Stimulated activated CD8-positive, alpha-beta memory T cell treated with anti-CD3 and anti-CD28 coated beads, Interleukin-12 subunit alpha, Interleukin-12 subunit beta, amount 100 ng/mL, for 24 hours (primary cell): ENCODE data around the gene DDN.

Experiments used
- DNase-seq: peaks from one replicate; pipeline ENCODE4 v3.0.0-alpha.2; 2020; ENCODE audit errors: extremely low read depth

Gene DDN

DNA sequence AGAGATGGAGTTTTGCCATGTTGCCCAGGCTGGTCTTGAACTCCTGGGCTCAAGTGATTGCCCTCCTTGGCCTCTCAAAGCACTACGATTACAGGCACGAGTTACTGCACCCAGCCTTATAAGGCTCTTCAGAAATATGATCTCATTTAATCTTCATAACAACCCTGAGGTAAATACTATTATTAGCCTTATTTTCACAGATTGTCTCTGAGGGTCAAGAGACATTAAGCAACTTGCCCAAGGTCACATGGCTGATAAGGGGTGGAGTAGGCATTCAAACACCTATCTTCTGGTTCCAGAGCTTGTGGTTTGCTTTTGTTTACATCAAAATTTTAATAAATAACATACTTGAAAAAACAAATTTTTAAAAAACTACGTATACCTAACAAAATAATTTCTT, 14.3 kb upstream of the DDN start:
- no peak for DNase-seq

DNA sequence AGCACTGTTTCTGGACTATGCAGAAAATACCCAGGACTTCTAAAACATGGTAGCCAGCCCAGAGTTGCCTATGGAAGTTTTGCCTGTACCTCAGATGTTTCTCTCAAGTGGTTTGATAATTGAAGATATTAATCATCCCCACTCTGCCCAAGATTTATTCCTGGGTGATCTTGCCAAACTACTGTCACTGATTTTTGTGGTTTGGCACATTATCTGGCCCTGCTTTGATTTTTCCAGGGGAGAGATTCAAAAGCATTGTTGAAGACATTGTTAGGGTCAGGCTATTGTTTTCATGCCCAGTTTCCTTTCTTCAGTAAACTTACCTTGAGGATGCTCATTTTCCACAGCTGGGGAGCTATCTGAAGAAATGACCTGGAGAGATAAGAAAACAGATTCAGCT, 13.6 kb upstream of the DDN start:
- DNase-seq, result no peak

DNA sequence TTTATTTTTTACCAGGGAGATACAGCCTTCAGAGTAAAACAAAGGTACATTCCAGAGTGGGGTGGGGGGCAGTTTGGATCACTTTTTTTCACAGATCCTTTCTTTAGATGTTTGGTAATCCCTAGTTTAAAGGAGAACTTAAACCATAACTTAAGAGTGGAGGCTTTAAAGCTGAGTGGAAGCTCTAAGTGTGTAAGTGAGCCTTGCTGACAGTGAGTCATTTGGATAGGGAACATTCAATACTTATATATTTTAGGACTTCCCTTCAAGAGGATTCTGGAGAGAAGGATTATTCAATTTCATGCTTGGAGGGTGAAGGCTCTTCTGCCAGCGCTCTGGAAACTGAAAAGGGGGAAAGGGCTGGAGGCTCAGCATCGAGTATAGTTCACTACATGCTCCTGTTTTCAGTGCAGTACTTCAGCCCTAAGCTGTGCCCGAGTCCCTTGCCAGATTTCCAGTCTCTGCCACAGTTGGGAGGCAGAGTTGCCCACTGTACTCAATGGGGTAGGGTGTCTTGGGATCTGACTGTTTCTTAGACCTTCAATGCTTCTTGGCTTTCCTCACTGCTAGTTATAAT, 11.0 kb upstream of the DDN start:
- no peak for DNase-seq

DNA sequence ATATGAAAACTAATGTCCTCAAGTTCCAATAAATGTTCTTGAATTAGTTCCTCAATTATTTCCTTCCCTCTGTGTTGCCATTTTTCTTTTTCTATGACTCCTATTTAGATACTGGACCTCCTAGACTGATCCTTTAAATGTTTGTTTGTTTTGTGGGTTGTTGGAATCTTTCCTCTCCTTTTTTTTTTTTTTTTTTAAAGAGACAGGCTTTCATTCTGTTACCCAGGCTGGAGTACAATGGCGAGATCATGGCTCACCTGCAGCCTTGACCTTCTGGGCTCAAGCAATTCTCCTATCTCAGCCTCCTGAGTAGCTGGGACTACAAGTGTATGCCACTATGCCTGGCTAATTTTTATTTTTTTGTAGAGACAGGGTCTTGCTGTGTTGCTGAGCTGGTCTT, 9.8 kb upstream of the DDN start:
- DNase-seq, result no peak

DNA sequence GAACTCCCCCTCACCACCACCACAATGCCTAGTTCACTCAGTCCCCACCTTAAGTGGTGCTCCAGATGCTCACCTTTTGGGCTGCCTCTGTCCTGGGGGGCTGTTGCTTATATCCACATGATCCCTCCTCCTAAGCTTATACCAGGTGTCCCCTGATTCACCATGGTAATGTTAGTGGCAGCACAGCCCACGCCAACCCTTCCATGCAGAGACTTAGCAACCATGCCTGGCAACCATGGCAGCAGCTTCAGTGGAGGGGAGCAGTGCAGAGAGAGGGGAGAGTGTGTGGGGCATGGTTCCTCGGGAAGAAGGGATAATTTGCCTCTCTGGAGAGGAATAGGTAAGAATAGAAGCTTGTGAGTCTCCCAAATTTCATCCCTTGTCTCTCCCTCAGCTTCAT, 1.2 kb upstream of the DDN start:
- no peak for DNase-seq

DNA sequence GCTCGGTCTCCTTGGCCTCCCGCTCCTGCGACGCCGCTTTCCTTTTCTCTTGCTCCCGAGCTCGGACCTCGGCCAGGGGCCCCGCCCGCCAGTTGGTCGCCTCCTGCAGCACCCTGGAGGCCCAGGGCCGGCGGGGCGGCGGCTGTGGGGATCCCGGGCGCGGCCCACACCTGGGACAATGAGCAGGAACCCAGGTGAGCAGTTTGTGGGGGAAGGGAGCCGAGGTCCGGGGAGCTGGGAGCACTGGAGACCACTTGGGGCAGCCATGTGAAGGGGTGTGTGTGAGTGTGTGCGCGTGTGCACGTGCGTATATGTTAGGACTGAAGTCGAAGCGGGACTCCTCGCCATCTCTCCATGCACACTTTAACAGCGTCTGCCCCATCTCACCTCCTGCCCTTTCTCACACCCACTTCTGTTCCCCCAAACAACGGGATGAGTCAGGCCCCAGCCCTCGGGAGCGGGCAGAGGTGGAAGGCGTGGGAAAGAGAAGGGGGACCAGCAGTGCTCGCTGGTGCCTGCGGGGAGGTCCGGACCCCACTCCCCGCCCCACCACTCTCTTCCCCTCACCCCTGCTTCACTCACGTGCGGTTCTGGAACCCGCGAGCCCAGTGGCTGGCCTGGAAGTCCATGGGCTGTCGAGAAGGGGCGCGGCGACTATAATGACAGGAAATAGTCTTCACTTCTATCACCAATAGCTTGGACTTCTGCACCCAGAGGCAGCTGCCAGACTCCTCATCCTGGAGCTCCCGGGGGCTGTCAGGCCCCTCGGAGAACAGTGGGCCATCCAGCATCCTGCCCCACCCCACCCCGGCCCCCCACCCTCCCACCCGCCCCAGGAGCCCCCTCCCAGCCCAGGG, 450 bp downstream of the DDN start:
- DNase-seq, result no peak

DNA sequence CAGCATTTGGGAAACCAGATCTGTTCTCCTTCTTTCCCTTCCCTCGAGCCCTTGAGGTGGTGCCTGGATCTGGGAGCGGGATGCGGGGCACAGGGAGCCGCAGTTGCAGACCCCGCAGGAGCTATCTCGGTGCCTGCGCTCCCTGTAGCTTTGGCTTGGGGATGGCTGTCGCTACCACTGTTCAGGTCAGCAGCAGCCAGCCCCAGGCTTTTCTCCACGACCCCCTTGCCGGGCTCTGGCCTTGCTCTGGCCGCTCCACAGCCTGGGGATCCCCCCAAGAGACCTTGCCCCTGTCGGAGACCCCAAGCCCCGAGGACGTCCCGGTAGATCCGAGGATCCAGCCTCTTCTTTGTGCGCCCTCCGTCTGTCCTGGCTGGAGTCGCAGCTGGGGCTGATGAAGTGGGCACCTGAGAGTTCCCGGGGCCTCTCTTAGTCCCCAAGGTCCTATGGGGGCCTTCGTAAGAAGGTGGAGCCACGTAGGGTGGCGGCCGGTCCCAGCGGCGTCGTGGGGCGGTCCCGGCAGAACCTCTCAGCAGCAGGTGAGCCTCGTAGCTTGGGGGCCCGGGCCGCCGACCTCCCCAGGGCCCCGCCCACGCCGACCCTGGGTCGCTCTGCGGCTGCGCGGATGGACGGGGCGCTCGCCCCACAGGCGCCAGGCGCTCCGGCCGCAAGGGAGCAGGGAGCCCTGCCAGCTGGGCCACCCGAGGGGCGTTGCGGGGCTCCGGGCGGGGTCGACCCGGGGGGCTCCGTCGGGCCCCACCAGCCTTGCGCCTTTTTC, 1.3 kb downstream of the DDN start:
- no peak for DNase-seq

DNA sequence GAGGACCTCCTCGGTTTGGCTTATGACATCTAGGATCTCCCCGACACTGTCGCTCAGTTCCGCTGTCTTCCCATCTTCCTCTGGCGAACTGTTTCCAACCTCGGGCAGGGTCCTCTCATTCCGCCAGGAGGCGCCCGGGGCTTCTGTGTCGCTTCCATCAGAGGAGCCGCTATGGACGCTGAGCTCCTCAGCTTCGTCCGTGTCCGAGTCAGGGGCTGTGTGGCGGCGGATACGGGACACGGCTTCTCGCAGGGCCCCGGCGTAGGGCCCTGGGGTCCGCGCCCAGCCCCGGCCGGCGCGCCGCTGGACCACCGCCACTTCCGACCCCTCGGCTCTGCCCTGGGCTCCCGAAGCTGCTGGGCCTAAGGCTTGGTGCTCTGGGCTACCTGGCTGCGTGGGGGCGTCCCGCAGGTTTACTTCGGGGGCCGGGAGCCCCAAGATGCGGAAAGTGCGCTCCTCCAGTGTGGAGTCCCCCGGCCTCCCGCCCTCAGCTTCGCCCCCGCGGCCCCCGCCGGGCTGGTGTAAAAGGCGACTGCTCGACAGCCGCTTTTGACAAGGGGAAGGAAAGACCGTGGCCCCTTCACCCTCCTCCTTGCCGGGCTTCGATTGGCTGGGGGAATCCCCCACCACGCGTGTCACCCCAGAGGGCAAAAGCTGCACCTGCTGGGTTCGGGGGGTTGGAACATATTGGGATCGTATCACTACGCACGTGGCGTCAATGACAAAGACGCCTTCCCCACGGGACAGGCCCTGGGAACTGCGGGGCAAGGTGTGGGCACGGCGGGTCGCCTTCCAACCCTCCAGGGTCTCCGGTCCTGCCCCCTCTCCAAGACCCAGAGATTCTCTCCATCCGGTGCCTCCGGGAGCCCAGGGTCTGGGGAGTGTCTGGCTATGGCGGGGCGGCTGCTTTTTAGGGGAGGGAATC, 2.1 kb downstream of the DDN start:
- no peak for DNase-seq

DNA sequence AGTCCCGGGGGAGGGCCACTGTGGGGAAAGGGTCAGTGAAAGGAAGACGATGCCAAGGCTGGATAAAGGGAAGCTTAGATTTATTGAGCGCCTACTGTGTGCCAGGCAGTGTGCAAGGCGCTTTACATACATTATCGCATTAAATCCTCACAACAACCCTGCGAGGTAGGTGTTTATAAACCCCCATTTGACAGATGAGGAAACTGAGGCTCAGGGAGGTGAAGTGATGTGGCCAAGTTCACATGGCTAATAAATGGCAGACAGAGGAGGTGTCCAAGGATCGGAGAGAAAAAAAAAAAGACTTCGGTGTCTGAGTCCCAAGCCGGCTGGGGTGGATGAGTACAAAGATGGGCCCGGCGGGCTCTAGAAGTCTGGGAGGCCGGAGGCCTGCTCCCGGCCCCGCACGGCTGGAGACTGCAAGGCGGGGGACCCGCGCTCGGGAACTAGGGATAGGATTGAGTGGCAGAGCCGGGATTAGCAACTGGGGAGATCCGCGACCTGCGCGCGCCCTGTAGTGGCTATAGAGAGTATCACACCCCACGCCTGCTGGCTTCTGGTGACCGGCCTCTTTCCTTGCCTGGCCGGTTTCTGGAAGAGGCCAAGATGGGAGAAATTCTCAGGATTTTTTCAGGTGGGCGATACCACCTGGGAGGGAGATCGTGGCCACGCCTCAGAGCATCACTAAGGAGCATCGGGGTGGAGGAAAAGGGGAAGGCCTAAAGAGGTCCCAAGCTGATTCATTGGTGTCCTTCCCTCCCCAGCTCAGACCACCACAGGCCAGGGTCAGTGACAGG, 3.9 kb downstream of the DDN start:
- no peak for DNase-seq

DNA sequence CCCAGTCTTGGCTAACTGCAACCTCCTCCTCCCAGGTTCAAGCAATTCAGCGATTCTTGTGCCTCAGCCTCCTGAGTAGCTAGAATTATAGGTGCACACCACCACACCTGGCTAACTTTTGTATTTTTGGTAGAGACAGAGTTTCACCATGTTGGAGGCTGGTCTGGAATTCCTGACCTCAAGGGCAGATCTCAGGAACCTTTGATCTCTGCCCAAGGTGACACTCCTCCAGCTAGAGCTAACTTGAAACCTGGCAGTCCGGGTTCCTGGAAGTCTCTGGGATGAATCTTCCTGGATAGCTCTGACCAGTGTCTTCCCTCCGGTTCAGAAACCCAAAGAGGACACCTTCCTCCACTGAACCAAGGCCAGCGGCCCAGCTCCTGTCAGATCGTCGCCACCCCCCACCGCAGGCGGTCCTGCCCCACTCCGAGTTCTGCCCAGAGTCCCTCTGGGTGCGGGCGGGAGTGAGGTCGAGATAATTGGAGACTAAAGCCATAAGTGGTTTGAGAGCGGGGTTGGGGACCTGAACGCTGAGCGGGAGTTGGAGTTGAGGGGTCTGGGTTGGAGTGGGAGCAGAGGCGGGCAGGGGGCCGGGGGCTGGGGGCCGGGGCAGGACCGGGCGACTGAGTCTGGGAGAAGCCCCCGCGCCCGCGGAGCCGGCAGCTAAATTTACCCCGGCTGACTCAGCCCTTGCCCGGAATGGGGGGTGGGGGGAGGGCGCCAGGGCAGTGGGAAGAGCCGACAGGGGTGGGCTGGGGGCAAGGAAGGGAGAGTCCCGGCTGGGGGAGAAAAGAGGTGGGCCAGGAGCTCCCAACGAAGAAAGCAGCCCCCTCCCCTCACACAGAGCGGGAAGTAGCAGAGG, 4.7 kb downstream of the DDN start:
- DNase-seq, result no peak

DNA sequence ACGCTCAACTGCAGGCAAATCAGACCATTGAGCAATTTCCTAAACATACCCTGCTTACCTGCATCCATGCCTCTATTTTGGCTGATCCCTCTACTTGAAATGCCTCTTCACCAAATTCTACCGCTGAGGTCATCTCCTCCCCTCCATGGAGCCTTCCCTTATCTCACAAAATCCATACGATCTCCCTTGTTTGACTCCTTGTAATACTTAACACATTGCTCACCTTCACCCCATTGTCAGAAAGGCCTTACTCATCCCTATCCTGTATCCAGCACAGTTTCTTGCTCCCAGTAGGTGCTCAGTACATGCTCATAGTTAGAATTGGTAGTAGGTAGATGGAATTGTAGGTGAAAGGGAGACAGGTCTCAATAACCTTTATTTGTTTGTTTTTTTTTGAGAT, 5.4 kb downstream of the DDN start:
- DNase-seq, result no peak

DNA sequence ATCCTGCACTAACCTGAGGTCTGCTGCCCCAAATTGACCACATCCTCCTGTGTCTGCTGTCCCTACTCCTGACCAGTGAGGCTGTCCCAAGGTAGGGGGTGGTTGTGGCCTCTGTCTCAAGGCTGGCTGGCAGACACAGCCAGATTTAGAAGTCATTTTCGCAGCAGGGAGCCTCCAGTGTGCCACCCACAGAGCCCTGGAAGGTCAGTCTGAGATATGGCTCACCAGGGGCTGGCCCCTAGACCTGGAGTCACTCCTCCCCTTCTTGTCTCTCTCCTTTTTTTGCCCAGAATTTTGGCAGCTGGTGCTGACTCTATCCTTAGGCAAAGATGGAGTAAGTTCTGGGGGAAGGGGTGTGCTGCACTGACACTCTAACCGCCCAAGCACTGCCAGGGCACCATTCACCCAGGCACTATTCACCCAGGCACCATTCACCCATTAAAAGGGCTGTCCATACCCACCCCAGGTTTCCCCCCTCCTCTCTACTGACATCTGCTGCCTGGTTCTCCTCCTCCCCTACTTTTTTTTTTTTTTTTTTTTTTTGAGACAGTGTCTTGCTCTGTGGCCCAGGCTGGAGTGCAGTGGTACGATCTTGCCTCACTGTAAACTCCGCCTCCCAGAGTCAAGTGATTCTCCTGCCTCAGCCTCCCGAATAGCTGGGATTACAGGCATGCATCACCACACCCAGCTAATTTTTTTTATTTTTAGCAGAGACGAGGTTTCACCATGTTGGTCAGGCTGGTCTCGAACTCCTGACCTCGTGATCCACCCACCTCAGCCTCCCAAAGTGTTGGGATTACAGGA, 7.7 kb downstream of the DDN start:
- no peak for DNase-seq

DNA sequence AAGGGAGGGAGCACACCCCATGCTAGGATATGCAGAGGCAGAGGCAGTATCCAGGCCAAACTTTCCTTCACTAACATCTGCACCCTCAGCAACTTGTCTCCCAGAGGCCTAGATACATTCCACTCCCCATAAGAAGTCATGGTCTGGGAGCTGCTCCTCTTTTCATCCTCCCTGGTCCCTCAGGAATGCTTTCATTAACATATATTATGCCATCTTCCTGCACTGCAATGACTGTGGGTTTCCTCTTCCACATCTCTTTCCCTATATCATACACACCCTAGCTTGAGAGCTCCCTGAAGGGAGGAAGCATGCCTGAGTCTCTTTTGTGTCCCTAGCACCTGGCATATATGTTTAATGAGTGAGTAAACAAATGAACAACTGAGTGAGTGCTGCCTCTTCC, 8.6 kb downstream of the DDN start:
- no peak for DNase-seq

DNA sequence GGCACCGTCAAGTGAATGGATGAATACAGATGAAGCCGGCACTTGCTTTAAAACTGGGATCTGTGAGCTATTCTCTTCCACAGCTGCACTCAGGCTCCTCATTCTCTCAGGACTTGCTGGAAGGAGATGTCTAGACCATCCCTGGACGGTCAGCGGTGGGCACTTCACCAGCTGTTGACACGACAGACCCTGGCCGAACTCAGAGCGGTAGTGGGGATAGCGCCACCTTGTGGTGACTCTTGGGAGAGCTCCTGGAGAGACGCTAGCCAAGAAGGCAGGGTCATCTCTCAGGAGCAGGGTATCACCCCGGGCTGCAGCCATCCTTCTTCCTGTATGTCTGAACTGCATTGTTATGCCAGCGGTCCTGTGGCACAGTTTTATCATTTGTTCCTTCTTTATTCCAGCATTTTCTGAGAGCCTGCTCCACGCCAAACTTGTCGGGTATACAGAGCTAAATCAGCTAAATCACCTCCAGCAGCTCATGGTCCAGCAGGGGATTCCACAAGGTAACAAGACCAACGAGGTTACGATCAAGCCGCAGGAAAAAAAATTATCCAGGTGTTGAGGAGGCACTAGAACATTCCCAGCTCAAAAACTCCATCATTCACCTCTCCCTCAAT, 11.0 kb downstream of the DDN start:
- DNase-seq, result no peak

DNA sequence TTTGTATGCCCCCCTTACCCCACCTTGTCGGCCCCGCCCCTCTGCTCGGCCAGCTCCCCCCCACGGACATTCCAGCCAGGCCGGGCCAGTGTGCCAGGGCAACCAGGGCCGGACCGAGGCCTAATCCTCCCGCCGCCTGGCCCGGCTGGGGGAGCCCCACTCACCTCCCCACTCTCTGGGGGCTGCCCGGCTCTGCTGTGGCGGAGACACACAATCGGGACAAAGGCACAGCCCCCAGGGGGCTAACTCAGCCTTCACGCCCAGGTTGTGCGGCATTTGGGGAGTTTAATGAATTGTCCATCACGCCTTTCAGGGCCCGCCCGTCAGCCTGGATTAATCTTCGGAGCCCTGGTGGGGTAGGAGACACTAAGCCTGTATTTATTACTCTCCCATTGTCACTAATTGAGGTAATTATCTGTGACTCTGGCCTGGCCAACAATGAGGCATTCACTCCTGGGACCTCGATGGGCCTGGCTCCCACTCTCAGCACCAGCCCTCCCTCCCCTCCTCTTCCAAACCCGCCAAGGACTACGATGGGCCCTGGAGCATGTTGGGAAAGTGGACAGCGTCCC, 12.4 kb downstream of the DDN start:
- no peak for DNase-seq

DNA sequence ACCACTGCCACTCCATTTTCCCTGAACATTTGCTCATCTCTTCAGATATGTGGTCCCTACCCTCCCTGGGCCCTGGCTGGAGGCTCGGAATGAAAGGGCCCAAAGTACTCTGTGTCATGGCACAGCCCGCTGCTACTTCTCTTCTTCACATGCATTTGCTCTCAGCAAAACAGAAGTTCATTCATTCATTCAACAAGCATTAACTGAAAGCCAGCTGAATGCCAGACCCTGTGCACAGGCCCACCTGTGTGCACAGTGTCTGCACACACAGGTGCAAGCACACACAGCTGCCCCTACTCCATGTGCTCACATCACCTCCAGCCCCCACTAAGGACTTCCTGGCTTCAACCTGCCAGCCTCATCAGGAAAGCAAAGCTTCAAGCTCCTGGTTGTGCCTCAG, 13.3 kb downstream of the DDN start:
- DNase-seq, result no peak

DNA sequence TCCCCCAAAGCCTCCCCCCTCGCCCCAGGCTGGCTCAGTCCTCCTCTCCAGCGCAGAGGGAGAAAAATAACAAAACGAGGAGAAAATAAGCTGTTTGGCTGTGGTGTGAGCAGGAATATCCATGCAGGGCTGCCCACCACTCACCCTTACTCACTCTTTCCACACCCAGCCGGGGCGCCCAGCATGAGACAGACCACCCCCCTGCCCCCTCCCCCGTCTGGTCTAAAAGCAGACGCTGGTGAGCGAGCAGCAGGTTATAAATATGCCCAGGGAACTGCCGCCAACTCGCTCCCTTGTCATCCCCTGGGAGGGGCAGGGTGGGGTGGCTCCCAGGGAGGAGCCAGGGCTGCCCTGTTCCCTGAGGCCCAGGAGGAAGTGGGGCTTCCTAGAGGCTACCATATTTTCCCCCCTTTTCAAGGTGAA, 13.7 kb downstream of the DDN start:
- DNase-seq, result no peak

DNA sequence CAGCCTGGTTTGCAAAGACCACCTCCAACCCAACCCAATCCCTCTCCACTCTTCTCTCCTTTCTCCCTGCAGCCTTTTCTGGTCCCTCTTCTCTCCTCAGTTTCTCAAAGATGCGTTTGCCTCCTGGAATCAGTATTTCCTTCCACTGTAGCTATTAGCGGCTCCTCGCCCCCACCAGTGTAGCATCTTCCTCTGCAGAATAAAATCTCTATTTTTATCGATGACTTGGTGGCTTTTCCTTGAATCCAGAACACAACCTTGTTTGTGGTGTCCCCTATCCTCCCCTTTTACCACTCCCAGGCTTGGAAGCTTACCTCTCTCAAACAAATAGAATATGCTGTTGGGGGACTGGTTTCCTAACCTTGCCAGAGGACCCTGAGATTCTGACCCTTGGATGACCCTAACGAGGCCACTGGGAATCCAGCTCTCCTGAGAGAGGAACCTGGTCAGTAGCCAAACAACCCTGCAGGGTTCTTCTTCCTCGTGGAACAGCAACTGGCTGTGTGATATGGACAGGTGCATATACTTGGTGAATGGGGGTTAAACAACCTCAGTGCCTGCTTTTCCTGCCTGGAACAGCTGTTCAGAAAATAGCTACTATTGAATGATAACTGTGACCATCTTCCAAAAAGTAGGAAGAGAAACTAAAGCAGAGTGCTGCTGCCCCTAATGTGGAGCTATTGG, 16.6 kb downstream of the DDN start:
- no peak for DNase-seq
